Eye (tissue), 1 donor: ENCODE results near the gene SERP2.

Experiments used
- DNase-seq: peaks from one replicate; pipeline ENCODE4 v3.0.0-alpha.2; 2015

Gene SERP2

DNA sequence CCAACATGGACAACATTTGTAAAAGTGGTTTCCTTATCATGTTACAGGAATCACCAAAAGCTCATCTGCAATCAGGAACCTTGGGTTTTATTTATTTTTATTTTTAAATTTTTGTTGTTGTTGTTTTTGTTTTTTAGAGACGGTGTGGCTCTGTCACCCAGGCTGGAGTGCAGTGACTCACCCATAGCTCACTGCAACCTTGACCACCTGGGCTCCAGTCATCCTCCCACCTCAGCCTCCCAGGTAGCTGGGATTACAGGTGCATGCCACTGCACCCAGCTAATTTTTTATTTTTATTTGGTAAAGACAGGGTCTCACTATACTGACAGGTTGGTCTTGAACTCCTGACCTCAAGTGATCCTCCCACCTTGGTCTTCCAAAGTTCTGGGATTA lies 13.6 kb upstream of the SERP2 start:
- DNase-seq: no peak

DNA sequence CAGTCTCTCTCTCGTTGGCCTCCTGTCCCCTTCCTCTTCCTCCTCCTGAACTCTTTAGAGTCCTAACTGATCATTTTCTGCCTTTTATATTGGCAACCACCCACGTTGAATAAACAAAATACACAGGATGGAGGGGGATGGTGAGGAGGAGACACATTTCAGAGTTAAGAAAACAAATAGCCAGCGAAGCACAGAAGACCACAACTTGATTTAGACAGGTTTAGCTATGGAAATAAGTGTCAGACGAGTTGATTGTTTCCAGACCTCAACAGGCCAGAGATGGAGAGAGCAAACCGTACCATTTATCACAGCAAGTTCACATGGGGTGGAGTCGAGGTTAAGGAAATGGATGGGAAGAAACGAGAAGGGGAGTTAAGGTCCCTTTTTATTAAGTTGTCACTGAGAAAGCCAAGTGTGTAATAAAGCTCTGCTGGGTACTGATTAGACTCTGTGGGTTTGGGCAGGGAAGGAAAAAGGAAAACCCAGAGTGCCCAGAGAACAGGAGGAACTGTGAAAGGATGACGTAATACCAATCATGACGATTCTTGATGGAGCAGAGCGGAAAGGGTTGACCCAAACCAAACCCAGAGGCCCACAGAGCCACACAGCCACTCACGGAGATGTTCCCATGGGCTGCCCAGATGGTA lies 11.1 kb upstream of the SERP2 start:
- DNase-seq: no peak

DNA sequence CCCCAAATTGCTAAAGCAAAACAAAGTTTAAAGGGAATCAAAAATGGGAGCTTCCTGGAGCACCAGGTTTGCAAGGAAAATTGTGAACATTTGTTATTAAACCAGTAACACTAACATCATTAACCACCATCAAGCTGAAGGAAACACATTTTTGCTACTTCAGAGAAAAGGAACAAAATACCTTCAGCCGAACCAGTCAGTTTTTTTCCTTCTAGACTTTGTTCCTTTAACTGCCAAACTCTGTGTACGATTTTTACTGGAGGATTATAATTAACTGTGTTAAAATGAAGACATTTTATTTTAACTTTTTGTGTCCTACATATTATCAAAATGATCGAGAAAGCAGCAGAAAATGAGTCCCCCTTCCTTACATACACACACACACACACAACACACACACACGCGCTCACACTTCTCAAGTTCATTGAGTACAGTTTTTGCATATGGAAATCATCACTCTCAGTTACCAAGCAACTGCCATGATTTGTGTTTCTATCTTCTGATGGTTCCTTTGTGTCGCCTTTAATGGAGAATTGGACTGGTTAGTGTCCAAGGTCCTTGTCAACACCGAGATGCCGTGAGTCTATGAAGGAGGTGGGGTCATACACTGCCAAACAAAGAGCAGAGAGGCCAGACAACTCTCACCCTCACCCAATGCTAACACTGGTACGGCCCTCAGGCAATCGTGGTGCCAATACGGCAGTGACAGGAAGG lies 9.8 kb upstream of the SERP2 start:
- no peak for DNase-seq

DNA sequence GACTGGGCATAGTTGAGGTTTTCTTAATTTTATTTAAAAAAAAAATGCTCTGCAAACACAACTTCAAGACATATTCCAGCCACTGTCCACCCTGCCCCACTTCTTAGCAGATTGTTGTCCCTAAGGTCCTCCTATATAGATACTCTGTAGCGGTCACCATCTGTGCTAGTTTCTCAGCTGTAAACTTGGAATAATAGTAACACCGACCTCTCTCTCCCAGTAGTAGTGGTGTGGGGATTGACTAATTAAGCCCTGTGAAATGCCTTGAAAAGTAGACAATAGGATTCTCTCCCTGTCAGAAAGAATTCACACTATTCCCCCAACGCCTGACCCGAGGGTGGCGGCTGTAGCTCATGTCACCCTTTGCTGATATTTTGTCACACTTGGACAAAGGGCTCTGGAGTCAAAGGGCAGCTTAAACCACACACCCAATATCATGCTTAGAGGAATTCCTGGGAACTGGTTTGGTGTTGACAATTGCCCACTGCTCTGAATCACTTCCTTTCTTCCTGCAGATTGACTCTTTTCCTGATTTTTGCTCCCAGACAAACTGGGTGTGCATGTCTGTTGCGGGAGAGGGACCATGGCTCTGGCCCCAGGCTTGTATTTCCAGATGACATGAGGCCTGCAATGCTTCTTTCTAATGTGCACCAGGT lies 9.2 kb upstream of the SERP2 start:
- DNase-seq: no peak

DNA sequence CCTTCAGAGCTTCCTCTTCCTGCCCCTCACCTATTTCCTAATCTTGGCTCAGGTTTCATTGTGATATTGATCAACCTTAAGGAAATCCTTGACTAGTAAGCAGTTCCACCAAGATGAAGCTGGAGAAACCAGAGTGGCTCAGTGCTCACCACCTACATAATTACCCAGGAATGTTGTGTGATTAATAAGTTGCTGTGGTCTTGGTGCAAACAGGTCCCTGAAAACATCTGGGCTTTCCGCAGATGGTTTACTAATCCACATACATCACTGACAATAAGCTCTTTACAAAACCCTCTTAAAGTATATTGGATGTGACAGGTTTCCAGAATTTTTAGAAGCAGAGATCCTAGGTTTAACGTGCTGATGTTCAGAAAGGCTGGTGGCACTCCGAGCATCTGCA lies 8.6 kb upstream of the SERP2 start:
- peak; percentile 37 for DNase-seq

DNA sequence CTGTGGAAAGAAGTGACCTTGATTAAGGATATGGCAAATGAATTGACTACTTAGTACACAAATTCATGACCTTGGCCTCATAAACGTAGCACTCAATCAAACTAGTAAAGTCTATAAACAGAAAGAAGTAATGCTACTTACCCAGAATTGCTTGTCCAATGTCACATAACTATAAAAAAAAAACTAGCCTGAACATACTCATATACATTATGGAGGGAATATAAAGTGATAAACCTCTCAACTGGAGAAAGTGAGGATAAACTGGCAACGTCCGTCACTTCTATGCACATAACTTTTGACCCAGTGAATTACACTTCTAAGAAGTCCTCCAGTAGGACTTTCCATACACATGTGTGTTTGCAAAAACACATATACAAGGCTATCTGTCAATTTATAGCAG lies 7.7 kb upstream of the SERP2 start:
- DNase-seq: no peak

DNA sequence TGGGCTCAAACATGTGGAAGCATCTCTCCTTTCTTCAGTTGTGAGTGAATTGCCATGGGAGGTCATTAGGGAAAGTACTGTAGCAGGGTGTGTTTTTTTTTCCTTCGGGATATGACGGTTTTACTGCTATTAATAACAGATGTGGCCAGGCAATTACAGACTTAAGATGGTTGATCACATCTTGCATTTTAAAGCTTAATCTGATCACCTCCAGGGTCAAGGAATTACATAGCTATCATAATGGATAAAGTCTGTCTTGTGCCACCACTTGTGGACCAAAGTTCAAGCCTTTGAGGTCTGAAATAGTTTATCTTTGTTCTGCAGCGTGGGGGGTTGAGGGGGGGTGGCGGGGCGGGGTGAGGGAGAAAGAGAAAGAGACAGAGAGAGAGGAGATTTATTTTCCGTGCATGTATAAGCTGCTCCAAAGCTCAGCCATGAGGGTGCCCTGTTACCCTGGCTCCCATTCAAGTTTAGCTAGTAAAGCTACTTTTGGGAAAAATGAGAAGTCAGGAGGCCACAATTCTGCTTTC lies 5.5 kb upstream of the SERP2 start:
- DNase-seq: no peak

DNA sequence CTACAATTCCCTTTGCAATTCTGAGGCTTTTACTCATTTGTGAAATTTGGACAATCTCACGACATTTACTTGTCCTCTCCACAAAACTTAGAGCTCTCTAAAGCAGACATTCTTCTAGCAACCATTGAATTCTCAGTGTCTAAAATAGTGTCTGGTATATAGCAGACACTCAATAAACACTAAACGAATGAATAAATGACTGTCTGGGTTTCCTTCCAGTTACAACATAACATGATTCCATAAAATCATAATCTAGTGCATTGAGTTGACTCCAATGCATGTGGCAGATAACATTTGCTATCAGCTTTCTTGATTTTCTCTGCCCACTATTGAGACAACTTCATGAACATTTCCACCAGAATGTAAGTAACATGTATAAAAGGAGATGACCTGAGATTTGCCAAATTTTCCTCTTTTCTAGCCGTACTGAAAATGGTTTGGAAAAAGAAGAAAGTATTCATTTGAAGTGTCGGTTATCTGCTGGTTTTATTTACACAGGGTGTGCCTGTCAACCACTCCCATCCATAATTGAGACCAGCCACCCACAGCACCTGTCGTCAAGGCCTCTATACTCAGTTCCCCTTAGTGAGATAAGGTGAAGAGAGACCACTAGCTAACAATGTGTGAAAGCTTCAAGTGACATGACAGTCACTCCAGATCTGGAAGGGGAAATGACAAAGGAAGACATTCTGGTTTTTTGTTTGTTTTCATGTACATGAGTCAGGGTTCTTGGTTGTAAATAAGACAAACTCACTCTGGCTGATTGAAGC lies 4.8 kb upstream of the SERP2 start:
- DNase-seq: peak; percentile 23

DNA sequence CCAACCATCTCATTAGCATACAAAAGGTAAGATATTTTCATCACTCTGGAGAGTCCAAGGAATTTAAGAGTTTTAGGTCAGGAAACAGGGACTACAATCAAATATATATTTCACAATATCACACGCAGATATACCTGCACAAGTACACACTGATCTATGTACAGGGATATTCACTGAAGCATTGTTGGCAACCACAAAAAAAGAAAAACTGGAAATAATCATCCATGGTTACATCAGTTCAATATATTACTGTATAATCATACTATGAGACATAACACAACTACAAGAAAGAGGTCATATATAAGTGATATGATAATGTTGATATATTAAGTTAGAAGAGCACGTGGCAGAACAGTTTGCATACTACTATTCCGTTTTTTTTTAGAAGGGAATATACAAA lies 2.2 kb upstream of the SERP2 start:
- no peak for DNase-seq

DNA sequence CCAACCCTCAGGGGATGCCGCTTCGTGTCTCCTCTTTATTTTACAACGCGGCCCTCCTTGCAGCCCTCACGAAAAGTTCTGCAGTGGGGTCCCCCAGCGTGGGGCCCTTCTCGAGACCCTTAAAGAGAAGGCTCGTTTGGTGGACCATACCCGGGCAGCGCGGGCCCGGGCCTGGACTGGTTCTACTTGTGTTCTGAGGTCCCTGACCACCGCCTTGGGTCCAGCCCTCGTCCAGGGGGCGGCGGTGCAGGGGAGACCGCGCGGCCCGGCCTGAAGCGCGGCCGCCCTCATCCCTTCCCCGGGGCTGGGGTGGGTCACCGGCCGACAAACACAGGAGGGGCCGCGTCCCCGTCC lies 400 bp upstream of the SERP2 start:
- no peak for DNase-seq

DNA sequence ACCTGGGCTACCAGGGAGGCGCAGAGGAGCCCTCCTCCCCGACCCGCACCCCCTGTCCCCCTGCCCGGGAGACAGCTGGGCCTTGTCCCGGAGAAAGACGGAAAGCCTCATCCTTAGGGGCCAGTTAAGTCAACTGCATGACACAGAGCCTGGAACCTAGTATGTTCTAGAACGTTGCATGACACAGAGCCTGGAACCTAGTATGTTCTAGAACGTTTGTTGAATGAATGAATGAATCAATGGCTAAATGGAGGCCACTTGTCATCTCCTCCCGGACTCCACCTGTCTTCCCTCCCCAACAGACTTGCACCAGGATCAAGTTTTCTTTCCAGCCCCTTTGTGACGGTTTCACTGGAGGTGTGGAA lies 706 bp downstream of the SERP2 start:
- DNase-seq: peak; percentile 67

DNA sequence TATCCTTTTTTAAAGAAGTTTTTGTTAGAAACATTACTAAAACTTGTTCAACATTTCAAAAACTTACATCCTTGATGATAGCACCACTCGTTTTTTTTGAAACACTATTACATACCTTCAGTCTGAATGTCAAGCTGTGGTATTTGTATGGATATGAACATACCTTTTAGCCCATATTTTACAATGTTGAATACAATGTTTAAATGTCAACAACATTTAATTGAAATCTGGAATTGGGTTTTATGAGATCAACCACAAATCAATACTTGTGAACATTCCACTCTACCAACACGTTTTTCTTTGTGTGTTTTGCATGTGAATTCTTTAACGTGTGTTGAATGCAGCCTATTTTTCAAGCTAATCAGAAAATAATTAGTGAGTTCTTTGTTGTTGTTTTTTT lies 4.7 kb downstream of the SERP2 start:
- DNase-seq: no peak

DNA sequence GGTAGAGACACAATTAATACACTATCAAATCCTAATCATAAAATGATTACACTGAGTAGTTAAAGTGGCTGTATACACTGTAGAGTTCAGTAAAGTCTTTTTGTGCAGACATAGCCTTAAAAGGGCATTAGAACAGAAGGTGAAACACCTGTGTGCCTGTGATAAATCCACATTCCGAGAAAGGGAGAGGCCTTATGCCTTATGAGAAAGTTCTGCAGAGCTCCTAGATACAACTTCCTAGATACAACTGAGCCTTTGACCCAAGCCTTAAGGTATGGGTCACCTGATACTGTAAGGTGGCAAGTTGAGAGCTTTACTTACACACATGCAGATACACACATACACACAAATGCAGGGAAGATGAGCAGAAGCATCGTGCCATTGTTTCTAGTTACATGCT lies 6.3 kb downstream of the SERP2 start:
- DNase-seq: no peak

DNA sequence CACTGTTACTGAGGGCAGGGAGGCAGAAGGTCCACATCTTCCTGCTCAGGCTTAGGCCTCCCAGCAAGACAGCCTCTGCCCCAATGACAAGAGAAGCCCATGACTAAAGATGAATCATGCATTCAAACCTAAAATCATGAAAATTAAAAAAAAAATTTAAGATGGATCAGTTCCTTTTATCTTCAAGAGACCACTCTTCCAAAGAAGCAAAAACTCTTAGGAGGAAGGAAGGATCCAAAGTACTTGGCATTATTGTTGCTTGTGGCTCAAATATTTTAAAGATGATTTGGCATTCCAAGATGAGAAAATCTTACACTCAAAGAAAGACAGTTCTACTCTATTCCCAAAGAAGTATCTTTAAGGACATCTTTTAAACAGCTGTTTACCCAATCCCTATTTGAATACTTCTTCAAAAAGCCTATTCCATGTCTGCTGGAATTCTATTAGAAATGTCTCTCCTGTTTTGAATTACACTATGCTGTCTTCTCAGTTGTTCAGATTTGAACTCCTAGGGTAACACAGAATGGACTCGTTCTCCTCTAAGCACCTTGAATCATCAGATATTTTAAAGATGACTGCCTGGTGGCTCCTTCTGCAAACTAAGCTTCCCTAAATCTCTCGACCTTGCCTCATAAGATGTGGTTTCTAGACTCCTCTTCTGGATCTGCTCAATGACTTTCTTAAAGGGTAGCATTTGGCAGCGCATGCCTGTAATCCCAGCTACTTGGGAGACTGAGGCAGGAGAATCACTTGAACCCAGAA lies 7.0 kb downstream of the SERP2 start:
- no peak for DNase-seq

DNA sequence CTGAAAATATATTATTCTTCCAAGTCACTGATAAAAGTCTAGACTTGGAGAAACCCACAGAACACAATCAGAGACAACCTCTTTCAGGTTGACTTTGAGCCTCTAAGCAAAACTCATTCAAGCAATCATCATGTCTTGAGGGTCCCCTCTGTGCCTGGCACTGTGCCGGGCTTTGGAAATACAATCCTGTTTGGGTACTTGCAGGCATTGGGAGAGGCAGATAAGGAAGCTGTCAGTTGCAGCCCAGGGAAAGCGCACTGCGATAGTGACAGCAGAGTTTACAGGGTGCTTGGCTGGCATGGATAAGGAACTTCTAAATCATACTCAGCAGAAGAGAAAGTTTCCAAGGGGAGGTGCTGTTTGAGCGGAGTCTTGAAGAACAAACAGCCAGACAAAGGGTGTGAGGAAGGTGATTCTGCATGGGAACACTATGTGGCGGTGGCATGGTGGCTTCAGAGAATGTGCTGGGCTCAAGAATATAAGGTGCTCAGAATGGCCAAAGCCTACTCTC lies 9.1 kb downstream of the SERP2 start:
- no peak for DNase-seq

DNA sequence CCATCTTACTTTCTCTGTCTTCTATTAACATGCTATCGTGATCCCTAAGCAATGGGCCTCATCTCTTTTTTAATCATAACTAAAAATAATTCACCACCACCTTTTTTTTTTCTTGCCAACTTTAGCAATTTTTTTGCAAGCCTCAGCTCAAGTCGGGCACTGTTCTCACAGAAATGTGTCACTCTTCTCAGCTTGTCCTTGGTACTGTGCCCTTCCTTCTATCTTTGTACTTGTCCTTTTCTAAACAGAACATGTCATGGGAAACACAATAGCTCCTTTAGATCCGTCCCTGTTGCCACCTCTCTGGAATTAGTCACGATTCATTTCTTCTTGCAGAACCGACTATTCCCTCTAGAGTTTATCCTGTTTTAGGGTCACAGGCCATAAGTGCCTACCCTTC lies 10.3 kb downstream of the SERP2 start:
- no peak for DNase-seq

DNA sequence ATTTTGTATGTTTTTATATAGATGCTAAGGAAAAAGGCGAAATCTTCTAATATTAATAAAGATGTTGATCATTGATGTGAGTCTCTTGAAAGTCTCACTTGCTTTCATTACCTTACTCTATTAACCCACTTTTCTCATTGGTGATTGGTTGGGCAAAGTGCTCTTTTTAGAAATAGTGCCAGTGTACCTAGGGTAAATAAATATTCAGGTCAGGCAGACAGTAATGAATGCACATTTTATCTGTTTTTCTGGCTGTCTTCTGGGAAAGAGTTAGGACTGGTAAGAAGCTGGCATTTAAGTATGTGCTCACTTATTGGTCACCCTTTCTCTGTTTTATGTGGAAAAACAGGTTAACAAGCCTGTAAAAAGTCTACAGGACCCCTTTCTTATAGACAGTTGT lies 11.2 kb downstream of the SERP2 start:
- no peak for DNase-seq

DNA sequence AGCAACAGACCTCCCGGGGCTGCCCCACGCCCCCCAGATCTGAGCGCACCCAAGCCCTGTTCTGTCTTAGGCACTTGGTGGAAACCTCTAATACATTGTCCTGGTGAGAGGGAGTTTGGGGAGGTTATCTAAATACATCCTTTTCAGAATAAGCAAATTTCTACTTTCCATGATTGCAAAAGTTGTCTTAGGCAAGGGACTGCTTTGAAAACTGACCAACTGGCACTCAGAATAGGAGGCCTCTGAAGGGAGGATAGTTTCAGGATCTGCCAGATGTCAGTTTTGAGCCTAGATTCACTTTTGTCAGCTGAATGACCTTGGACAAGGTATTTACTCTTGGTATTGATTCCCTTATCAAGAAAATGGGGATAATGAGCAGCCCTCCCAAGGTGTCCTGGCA lies 11.8 kb downstream of the SERP2 start:
- no peak for DNase-seq

DNA sequence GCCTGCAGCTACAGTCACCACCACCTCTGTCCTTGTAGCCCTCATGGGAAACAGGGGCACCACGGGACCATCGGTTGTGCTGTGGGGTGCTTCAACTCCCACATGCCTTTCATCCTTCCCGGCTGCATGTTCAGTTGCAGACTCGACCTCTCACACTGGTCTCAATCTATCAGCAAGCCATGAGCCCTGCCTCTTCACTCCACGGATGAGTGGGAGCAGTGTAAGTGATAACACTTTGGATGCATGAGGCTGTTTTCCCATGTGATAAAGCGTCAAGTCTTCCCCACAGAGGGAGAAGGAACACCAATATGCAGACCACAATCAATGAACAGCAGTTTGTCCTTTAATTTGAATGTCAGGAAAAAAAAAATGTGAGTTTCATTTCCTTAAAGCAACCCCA lies 12.2 kb downstream of the SERP2 start:
- DNase-seq: no peak

DNA sequence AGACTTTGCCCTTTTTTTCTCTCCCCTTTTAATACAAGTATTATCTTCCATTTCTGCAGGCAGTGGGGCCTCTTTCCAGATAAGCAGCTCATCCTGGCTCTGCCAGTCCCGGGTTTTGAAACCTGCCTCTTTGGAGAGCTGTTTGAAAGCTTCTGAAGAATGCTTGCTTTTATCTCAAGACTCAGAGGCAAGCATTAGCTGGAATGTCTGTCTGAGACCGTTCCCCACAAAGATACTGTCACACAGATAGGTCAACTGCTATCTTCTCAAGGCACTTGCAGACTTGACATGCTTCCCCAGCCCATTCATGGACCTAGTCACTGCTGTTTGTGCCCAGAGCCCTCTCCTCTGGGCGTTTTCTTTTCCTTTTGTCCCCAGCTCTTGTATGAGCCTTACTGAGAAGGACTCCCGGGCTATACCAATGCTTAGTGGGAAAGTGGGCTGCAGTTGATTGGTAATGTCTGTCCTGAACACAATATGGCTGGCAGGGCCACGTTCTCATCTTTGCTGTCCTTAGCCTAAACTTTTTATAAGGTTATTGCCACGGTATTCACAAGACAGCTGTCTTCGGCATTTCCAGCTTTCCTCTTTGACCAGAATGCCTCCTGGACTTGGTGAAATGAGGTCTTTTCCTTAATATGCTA lies 13.4 kb downstream of the SERP2 start:
- DNase-seq: no peak

DNA sequence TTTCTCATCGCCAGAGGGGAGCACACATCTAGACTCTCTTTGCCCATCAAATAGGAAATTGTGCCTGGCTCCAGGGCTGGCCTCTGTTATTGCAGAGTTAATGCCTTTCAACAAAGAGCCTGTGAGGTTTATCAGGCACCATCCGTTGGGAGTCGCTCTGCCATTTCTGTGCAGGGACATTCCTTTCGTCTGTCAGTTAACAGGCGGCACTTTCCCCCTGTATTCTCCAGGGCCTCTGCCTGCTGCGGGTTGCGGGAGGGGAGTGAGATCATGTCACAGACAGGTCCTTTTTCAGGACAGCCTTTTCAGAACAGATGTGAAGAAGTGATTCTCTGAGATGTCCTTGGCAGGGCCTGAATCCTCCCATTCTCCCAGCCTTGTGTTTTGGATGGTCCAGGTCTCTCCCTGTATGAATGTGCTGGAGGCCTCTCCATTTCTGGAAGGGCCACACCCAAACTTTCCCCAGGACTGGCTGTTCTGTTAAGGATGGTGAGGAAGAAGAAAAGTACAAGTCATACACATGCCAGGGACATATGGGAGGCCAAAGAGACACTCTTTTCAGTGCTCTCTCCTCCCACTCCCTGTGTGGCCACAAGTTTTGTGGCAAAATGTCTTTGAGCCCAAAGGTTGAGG lies 14.9 kb downstream of the SERP2 start:
- peak; percentile 86 for DNase-seq
